Measurements from ENCODE around the gene CABP5.

Gene CABP5

GRCh38 chr19:48041877-48042580 is 1.9 kb downstream of the CABP5 start:
- no peak for DNase-seq
- in situ Hi-C loops (cut with MboI; ENCODE audit: low pct_unique_long_range_greater_than_20kb, low sequenced_read_pairs): no loop called here

DNA sequence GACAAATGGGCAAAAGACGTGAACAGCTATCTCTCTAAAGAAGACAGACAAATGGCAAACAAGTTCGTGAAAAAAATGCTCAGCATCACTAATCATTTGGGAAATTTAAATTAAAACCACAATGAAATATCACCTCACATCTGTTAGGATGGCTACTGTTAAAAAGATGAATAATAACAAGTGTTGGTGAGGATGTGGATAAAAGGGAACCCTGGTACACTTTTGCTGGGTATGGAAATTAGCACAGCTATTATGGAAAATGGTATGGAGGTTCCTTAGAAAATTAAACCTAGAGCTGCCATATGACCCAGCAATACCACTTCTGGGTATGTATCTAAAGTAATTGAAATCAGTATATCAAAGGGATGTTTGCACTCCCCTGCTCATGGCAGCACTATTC is 7.1 kb downstream of the CABP5 start:
- in situ Hi-C loops (cut with MboI; ENCODE audit: low pct_unique_long_range_greater_than_20kb, low sequenced_read_pairs): no loop called here
- no peak for DNase-seq

DNA sequence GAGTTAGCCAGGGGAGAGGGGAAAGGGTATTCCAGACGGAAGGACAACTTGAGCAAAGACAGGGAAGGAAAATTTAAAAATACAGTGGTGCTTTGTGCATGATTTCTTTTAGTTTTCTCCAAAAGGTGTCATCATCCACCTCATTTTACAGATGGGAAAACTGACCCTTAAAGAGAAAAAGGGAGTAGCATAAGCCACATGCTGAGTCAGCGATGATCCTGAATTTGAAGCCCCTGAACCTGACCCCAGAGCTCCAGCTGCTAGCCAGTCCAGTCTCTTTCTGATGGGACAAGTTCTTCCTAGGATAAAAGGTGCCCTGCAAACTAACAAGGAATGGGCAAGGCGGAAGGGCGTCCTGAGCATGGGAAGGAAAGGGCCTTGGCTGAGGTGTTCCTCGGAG is 10.3 kb downstream of the CABP5 start:
- in situ Hi-C loops (cut with MboI; ENCODE audit: low pct_unique_long_range_greater_than_20kb, low sequenced_read_pairs): no loop called here
- DNase-seq: no peak

- no peak for DNase-seq
These were observed 13.8 kb downstream of the CABP5 start for GRCh38 chr19:48030073-48030472.

GRCh38 chr19:48029431-48029830 is 14.4 kb downstream of the CABP5 start:
- no peak for DNase-seq
- in situ Hi-C loops (cut with MboI; ENCODE audit: low pct_unique_long_range_greater_than_20kb, low sequenced_read_pairs): no loop called here

More at GRCh38 chr19:48030073-48030472, 13.8 kb downstream of the CABP5 start:
- in situ Hi-C loops (cut with MboI; ENCODE audit: low pct_unique_long_range_greater_than_20kb, low sequenced_read_pairs): no loop called here

- in situ Hi-C loops (cut with MboI; ENCODE audit: low pct_unique_long_range_greater_than_20kb, low sequenced_read_pairs): no loop called here
- no peak for DNase-seq
These were observed 18.4 kb downstream of the CABP5 start for GRCh38 chr19:48025480-48025879.

DNA sequence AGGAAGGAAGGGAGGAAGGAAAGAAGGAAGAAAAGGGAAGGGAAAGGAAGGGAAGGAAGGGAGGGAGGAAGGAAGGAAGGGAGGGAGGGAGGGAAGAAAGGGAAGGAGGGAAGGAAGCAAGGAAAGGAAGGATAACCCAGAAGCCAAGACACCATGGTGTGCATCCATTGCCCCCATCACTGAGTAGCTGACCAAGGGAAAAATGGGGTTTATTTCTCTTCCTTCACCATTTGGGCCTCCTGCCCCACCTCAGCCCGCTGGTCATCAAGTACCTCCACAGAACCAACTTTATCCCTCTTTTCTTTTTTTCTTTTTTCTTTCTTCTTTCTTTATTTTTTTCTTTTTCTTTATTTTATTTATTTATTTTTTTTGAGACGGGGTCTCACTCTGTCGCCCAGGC is 20.4 kb downstream of the CABP5 start:
- no peak for DNase-seq
- in situ Hi-C loops (cut with MboI; ENCODE audit: low pct_unique_long_range_greater_than_20kb, low sequenced_read_pairs): no loop called here

GRCh38 chr19:48023011-48023410 is 20.9 kb downstream of the CABP5 start:
- in situ Hi-C loops (cut with MboI; ENCODE audit: low pct_unique_long_range_greater_than_20kb, low sequenced_read_pairs): no loop called here

GRCh38 chr19:48020686-48021085 is 23.2 kb downstream of the CABP5 start:
- in situ Hi-C loops (cut with MboI; ENCODE audit: low pct_unique_long_range_greater_than_20kb, low sequenced_read_pairs): no loop called here
- DNase-seq: no peak

More at GRCh38 chr19:48023011-48023410, 20.9 kb downstream of the CABP5 start:
- DNase-seq: no peak

DNA sequence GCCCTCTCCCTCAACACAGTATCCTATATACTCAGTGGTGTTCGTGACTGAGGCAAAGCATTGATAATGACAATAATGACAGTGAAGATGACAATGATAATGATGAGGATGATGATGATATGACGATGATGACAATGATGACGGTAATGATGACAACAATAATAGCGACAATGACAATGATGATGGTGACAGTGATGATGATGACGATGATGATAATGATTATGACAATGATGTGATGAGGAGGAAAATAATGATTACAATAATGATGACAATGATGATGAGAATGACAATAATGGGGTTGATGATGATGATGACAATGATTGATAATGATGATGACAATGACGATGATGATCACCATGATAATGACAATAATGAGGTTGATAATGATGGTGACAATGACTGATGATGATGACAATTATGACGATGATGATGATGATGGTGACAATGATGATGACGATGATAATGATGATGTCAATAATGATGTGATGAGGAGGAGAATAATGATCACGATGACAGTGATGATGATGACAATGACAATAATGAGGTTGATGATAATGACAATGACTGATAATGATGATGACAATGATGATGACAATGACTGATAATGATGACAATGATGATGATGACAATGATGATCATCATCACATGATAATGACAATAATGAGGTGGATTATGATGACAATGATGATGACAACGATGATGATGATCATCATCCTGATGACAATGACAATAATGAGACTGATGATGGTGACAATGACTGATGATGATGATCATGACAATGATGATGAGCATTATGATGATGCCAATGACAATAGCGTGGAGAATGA is 32.7 kb downstream of the CABP5 start:
- no peak for DNase-seq
- in situ Hi-C loops (cut with MboI; ENCODE audit: low pct_unique_long_range_greater_than_20kb, low sequenced_read_pairs): no loop called here

GRCh38 chr19:48006762-48007161 is 37.1 kb downstream of the CABP5 start:
- DNase-seq: no peak
- in situ Hi-C loops (cut with MboI; ENCODE audit: low pct_unique_long_range_greater_than_20kb, low sequenced_read_pairs): no loop called here

- DNase-seq: no peak
- in situ Hi-C loops (cut with MboI; ENCODE audit: low pct_unique_long_range_greater_than_20kb, low sequenced_read_pairs): no loop called here
These were observed 39.6 kb downstream of the CABP5 start for GRCh38 chr19:48004236-48004635.

DNA sequence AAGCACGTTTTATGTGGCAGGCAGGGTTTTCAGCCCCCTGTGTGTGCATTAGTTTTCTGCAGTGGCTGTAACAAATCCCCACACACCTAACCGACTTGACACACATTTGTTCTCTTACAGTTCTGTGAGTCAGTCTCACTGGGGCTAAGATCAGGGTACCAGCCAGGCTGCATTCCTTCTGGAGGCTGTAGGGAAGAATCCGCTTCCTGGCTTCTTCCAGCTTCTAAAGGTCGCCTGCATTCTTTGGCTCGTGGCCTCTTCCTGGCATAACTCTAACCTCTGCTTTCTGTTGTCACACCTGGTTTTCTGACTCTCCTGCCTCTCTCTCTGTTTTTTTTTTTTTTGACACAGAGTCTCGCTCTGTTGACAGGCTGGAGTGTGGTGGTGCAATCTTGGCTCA is 43.0 kb downstream of the CABP5 start:
- in situ Hi-C loops (cut with MboI; ENCODE audit: low pct_unique_long_range_greater_than_20kb, low sequenced_read_pairs): no loop called here

GRCh38 chr19:47998800-47999199 is 45.1 kb downstream of the CABP5 start:
- no peak for DNase-seq
- in situ Hi-C loops (cut with MboI; ENCODE audit: low pct_unique_long_range_greater_than_20kb, low sequenced_read_pairs): no loop called here

More for the DNA sequence above, 43.0 kb downstream of the CABP5 start:
- no peak for DNase-seq

GRCh38 chr19:47996230-47996727 is 47.6 kb downstream of the CABP5 start:
- in situ Hi-C loops (cut with MboI; ENCODE audit: low pct_unique_long_range_greater_than_20kb, low sequenced_read_pairs): no loop called here
- no peak for DNase-seq

GRCh38 chr19:47994209-47994802 is 49.6 kb downstream of the CABP5 start, which contains the start of gene ELSPBP1:
Gene ELSPBP1 (plus strand): TSS chr19:47994632. CDS start chr19:48008668, 14,036 bp downstream.
- in situ Hi-C loops (cut with MboI; ENCODE audit: low pct_unique_long_range_greater_than_20kb, low sequenced_read_pairs): no loop called here
- peak; percentile 80 for DNase-seq

DNA sequence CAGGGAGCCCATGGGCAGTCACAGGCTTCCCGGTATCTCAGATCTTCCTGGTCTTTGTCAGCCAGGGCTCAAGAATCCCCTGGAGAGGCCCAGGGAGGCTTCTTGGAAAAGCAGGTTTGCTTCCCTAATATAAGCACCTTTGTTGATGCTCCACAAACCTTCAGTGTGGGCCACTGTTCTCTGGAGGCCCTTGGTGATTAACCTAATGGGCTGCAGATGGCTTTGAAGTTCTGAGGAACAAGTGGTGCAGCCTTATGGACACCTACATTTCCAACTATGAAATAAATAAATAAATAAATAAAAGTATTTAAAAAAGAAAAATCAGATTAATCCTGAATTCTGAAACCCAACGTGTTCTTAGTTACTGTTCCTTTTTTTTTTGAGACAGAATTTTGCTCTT is 51.8 kb downstream of the CABP5 start, which contains the start of gene BSPH1:
Gene BSPH1 (minus strand): TSS at position 101 of the 400 bp plus-strand sequence. CDS start 89 bp downstream, at position 12.
- DNase-seq: no peak
- in situ Hi-C loops (cut with MboI; ENCODE audit: low pct_unique_long_range_greater_than_20kb, low sequenced_read_pairs): no loop called here

- peak; percentile 3 for DNase-seq
- in situ Hi-C loops (cut with MboI; ENCODE audit: low pct_unique_long_range_greater_than_20kb, low sequenced_read_pairs): no loop called here
These were observed 52.6 kb downstream of the CABP5 start for GRCh38 chr19:47991191-47991808.

Measured in KBM-7 (cell line).